ENCODE results near the gene GPD1L. TPM values are rescaled to one million over a fixed set of nuclear protein-coding genes. Genes with fewer than 3 reads are reported as not detected.

Gene GPD1L
- total RNA-seq, 1 donor from 2014 or later: 11.2 TPM

DNA sequence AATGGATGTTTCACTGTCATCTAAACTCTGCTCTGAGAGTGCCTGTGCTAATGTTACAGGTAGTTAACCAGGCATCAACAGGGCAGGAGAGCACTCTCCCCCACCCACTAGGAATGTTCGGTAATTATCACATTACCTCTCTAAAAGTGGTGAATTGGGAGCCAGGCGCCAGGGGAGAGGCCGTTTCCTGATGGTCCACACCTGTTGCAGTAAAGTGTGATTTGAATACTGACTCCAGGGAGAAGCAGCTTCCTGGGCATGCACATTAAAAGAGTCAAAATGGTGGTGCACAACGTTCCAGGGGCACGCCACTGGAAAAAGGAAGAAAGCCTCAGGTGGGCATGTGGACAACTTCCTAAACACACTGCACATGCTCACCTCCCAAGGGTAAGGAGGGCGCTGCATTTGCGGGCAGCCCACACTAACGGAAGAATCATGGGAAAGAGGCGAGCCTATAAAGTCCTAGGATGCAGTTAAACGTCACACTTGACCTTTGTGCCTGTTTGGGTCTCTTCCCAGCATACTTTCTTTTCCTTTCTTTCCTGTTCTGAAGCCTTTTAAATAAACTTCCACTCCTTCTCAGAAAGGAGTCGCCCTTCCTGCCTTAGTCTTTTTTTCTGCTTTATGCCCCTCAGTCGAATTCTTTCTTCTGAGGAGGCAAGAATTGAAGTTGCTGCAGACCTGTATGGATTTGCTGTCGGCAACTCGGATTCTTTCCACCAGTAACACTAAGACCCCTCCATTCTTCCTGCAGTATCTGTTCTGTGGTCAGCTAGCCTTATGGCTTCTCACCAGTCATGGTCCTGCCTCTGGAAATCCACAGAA is 28.9 kb upstream of the GPD1L start:
- Histone ChIP-seq H3K36me3 (ENCODE audit: insufficient read depth, low read length) (no peaks in the 10 kb centered on the region), H3K27me3 (ENCODE audit: insufficient read depth, low read length) (no peaks in the 10 kb centered on the region), H3K9ac (ENCODE audit: low read length) (no peak overlapping the region), H3K9me3 (ENCODE audit: insufficient read depth, low read depth, low read length) (no peaks in the 10 kb centered on the region), H3K4me2 (ENCODE audit: low read length) (no peak overlapping the region), H3K79me2 (ENCODE audit: insufficient read depth, low read length) (no peaks in the 10 kb centered on the region), H4K20me1 (ENCODE audit: insufficient read depth, low read length) (no peaks in the 10 kb centered on the region), H3K4me3 (ENCODE audit: insufficient read depth, low read depth, low read length) (no peak overlapping the region), H3K27ac (ENCODE audit: low read depth, low read length) (no peak overlapping the region), H2AFZ (ENCODE audit: low read depth, low read length) (no peak overlapping the region), H3K4me1 (ENCODE audit: insufficient read depth, low read length) (no peaks in the 10 kb centered on the region)
- H3K4me3 Mint-ChIP-seq (ENCODE audit: unreplicated experiment): no peak overlapping the region
- no peak for DNase-seq (ENCODE audit: low read depth)
- no peaks in the 10 kb centered on the region for H3K36me3 Mint-ChIP-seq (ENCODE audit: low read depth, unreplicated experiment)
- no peaks in the 10 kb centered on the region for H3K27me3 Mint-ChIP-seq (ENCODE audit: low read depth, unreplicated experiment)
- peaks cover 7% of the 10 kb centered on the region for H3K4me1 Mint-ChIP-seq (ENCODE audit: low read depth, unreplicated experiment)
- FAIRE-seq: no peak
- TF ChIP-seq, protein P1, sequence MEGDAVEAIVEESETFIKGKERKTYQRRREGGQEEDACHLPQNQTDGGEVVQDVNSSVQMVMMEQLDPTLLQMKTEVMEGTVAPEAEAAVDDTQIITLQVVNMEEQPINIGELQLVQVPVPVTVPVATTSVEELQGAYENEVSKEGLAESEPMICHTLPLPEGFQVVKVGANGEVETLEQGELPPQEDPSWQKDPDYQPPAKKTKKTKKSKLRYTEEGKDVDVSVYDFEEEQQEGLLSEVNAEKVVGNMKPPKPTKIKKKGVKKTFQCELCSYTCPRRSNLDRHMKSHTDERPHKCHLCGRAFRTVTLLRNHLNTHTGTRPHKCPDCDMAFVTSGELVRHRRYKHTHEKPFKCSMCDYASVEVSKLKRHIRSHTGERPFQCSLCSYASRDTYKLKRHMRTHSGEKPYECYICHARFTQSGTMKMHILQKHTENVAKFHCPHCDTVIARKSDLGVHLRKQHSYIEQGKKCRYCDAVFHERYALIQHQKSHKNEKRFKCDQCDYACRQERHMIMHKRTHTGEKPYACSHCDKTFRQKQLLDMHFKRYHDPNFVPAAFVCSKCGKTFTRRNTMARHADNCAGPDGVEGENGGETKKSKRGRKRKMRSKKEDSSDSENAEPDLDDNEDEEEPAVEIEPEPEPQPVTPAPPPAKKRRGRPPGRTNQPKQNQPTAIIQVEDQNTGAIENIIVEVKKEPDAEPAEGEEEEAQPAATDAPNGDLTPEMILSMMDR (IDR thresholded peaks at IDR 0.05; ENCODE audit: insufficient read depth, low read depth, low read length): no peak
- no peak for TF ChIP-seq EZH2 (IDR thresholded peaks at IDR 0.05; ENCODE audit: insufficient read depth, low read length)
- H3K9me3 Mint-ChIP-seq (ENCODE audit: unreplicated experiment): peaks cover 2% of the 10 kb centered on the region
- H3K27ac Mint-ChIP-seq (ENCODE audit: unreplicated experiment): no peak overlapping the region

DNA sequence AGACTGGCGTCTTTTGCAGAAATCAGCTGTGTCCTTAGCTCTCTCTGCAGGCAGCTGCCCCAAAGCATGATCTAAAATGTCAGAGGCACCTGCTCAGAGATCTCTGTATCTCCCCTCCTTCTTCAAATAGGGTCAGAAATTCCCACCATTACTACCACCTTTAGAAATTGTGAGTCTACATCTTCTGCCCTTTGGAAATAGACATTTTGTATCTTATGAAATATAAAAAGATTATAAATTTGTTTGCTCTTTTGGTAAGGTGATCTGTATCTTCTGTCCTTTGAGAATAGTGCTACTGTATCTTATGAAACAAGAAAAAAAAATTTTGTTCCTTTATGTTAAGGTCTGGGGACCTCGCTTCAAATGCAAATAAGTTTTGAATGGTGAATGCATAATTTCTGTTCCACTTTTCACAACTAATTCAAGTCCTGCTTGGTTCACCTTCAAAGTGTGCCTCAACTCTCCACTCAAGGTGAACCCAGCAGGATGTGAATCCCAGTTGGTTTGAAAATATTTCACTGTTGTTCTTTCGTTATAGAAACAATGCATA is 28.3 kb upstream of the GPD1L start:
- Mint-ChIP-seq H3K27ac (ENCODE audit: unreplicated experiment) (no peak overlapping the region), H3K4me1 (ENCODE audit: low read depth, unreplicated experiment) (peaks cover 7% of the 10 kb centered on the region), H3K36me3 (ENCODE audit: low read depth, unreplicated experiment) (no peaks in the 10 kb centered on the region), H3K27me3 (ENCODE audit: low read depth, unreplicated experiment) (no peaks in the 10 kb centered on the region), H3K9me3 (ENCODE audit: unreplicated experiment) (peaks cover 2% of the 10 kb centered on the region), H3K4me3 (ENCODE audit: unreplicated experiment) (no peak overlapping the region)
- H3K4me3 ChIP-seq (ENCODE audit: insufficient read depth, low read depth, low read length): no peak overlapping the region
- FAIRE-seq (no peak), DNase-seq (ENCODE audit: low read depth) (no peak)
- H2AFZ ChIP-seq (ENCODE audit: low read depth, low read length): no peak overlapping the region
- H3K79me2 ChIP-seq (ENCODE audit: insufficient read depth, low read length): no peaks in the 10 kb centered on the region
- H4K20me1 ChIP-seq (ENCODE audit: insufficient read depth, low read length): no peaks in the 10 kb centered on the region
- no peaks in the 10 kb centered on the region for H3K9me3 ChIP-seq (ENCODE audit: insufficient read depth, low read depth, low read length)
- no peaks in the 10 kb centered on the region for H3K36me3 ChIP-seq (ENCODE audit: insufficient read depth, low read length)
- no peak overlapping the region for H3K4me2 ChIP-seq (ENCODE audit: low read length)
- H3K27me3 ChIP-seq (ENCODE audit: insufficient read depth, low read length): no peaks in the 10 kb centered on the region
- TF ChIP-seq EZH2 (IDR thresholded peaks at IDR 0.05; ENCODE audit: insufficient read depth, low read length): no peak
- TF ChIP-seq, protein P1 (IDR thresholded peaks at IDR 0.05; ENCODE audit: insufficient read depth, low read depth, low read length): no peak
- H3K9ac ChIP-seq (ENCODE audit: low read length): no peak overlapping the region
- no peak overlapping the region for H3K27ac ChIP-seq (ENCODE audit: low read depth, low read length)
- no peaks in the 10 kb centered on the region for H3K4me1 ChIP-seq (ENCODE audit: insufficient read depth, low read length)

DNA sequence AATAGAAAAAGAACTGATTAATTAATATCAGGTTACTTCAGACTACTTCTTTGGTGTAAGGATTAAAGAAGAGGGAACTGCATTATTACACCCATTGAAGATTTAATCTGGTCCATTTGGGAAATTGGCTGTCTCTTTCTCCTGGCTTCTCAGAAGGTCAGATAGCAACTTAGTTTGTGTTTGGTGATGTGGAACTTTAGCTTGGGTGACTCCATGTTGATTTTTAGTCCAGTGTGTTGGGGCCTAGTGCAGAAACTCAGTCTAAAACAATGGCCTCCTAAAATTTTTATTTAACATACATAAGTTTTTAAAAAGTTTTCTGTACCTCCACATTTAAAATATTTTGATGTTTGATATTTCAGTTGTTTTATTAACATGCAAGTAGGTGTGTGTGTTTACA is 27.6 kb upstream of the GPD1L start:
- TF ChIP-seq, protein P1 (IDR thresholded peaks at IDR 0.05; ENCODE audit: insufficient read depth, low read depth, low read length): no peak
- no peak for TF ChIP-seq EZH2 (IDR thresholded peaks at IDR 0.05; ENCODE audit: insufficient read depth, low read length)
- H2AFZ ChIP-seq (ENCODE audit: low read depth, low read length): no peak overlapping the region
- FAIRE-seq (no peak), DNase-seq (ENCODE audit: low read depth) (no peak)
- Mint-ChIP-seq H3K27me3 (ENCODE audit: low read depth, unreplicated experiment) (no peaks in the 10 kb centered on the region), H3K27ac (ENCODE audit: unreplicated experiment) (no peak overlapping the region), H3K4me3 (ENCODE audit: unreplicated experiment) (no peak overlapping the region), H3K4me1 (ENCODE audit: low read depth, unreplicated experiment) (peaks cover 7% of the 10 kb centered on the region), H3K9me3 (ENCODE audit: unreplicated experiment) (peaks cover 2% of the 10 kb centered on the region), H3K36me3 (ENCODE audit: low read depth, unreplicated experiment) (no peaks in the 10 kb centered on the region)
- H4K20me1 ChIP-seq (ENCODE audit: insufficient read depth, low read length): no peaks in the 10 kb centered on the region
- H3K9me3 ChIP-seq (ENCODE audit: insufficient read depth, low read depth, low read length): no peaks in the 10 kb centered on the region
- no peaks in the 10 kb centered on the region for H3K27me3 ChIP-seq (ENCODE audit: insufficient read depth, low read length)
- no peak overlapping the region for H3K9ac ChIP-seq (ENCODE audit: low read length)
- H3K4me1 ChIP-seq (ENCODE audit: insufficient read depth, low read length): no peaks in the 10 kb centered on the region
- H3K36me3 ChIP-seq (ENCODE audit: insufficient read depth, low read length): no peaks in the 10 kb centered on the region
- no peaks in the 10 kb centered on the region for H3K79me2 ChIP-seq (ENCODE audit: insufficient read depth, low read length)
- no peak overlapping the region for H3K4me3 ChIP-seq (ENCODE audit: insufficient read depth, low read depth, low read length)
- no peak overlapping the region for H3K27ac ChIP-seq (ENCODE audit: low read depth, low read length)
- H3K4me2 ChIP-seq (ENCODE audit: low read length): no peak overlapping the region

All from astrocyte (in vitro differentiated cells and primary cell).